Lower leg skin (tissue), 4 donors: ENCODE results near the gene DDX41. TPM values are rescaled to one million over a fixed set of nuclear protein-coding genes. Genes with fewer than 3 reads are reported as not detected.

Source experiments
- DNase-seq, 2 donors: peaks; one replicate each; pipeline ENCODE4 v3.0.0-alpha.2; 2019; ENCODE audit warnings: low spot score in 2 of 2
- H3K4me3 ChIP-seq: fragments of 200-600 bp; sonication (generic); 2 replicates; pipeline ENCODE4 v1.5.1; 2017; ENCODE audit warnings: mild to moderate bottlenecking, low read depth; ENCODE audit not compliant: poor library complexity, severe bottlenecking
- CTCF ChIP-seq, 3 donors: fragments of 450-650 bp; IDR thresholded peaks; one replicate each; pipeline ENCODE4 v1.5.1; 2016; ENCODE audit warnings: antibody characterized with exemption in 3 of 3, mild to moderate bottlenecking in 3 of 3, moderate library complexity in 2 of 3
- POLR2A ChIP-seq, 2 donors: fragments of 450-650 bp; IDR thresholded peaks; one replicate each; pipeline ENCODE4 v1.6.1; 2016 to 2017; ENCODE audit warnings: antibody characterized with exemption in 2 of 2, mild to moderate bottlenecking in 1 of 2, moderate library complexity in 1 of 2
- WGBS, 2 donors: methylation state at CpG; one replicate each; pipeline ENCODE4 v1.1.5; 2018; 5-methylcytosine and 5-hydroxymethylcytosine counted together
- intact Hi-C: fragments of 100-400 bp; cut with DNase I; formaldehyde crosslinking; loops from one replicate; pipeline ENCODE4 v1.15.0; 2023; ENCODE audit warnings: low total_unique reads
- total RNA-seq, 4 donors: library from RNA; depleted of rRNA; stranded (reverse); fragments of >200 nt; gene quantifications; one replicate each; pipeline ENCODE4 v1.1.0, GENCODE V29; 2016

The DDX41 gene
- total RNA-seq, 4 donors from 2014 or later, result 70.7 to 108 (median 88.6) TPM

GRCh38 chr5:177478711-177479646 lies 37.8 kb downstream of the DDX41 start:
- WGBS, 2 donors, result 30 to 31% methylated on average over 18 of the region's 18 CpGs
- no peak for TF ChIP-seq POLR2A (IDR thresholded peaks at IDR 0.05)
- no peak for TF ChIP-seq CTCF (IDR thresholded peaks at IDR 0.05)
- intact Hi-C loops, result no loop called here
- H3K4me3 ChIP-seq, result no peak overlapping the region
- peak; percentile 86 to 96 for DNase-seq

DNA sequence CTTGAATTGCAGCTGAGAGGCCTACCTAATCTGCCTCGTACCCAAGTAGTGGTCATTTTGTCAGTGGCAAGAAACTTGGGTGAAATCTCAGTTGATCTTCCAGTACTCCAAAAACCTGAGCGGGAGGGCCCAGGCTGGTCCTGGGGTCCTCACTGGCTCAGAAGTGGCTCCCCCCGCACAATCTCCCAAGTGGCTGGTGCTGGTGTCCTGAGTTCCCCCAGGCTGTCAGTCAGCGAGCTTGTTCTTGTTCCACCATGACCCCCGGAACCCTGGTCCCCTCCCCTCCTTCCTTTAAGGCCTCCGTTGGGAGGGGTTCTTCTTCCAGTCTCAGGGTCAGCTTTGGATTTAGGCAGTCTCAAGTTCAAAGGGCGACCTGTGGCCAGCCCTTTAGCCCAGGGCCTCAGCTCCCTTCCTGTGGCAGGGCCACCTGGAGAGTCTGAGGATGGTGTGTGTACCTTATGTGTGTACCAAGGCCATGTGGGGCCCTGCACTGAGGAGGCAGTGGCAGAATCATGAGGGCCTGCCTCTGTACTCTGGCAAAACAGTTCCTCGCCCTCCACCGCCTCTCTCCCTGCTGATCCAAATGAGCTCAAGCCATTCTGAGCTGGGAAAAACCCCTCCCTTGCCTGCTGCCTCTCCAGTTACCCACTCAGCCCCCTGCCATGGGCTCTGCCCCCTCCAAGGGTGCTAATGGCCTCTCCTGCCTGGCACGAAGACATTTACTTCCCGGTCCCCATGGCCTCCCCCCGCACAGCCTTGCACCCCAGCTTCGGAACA lies 38.9 kb downstream of the DDX41 start:
- 97% methylated on average over 13 of the region's 13 CpGs for WGBS, 2 donors
- no peak for TF ChIP-seq CTCF (IDR thresholded peaks at IDR 0.05)
- TF ChIP-seq POLR2A (IDR thresholded peaks at IDR 0.05), result no peak
- DNase-seq, result no peak
- no peak overlapping the region for H3K4me3 ChIP-seq
- intact Hi-C loops, result no loop called here

DNA sequence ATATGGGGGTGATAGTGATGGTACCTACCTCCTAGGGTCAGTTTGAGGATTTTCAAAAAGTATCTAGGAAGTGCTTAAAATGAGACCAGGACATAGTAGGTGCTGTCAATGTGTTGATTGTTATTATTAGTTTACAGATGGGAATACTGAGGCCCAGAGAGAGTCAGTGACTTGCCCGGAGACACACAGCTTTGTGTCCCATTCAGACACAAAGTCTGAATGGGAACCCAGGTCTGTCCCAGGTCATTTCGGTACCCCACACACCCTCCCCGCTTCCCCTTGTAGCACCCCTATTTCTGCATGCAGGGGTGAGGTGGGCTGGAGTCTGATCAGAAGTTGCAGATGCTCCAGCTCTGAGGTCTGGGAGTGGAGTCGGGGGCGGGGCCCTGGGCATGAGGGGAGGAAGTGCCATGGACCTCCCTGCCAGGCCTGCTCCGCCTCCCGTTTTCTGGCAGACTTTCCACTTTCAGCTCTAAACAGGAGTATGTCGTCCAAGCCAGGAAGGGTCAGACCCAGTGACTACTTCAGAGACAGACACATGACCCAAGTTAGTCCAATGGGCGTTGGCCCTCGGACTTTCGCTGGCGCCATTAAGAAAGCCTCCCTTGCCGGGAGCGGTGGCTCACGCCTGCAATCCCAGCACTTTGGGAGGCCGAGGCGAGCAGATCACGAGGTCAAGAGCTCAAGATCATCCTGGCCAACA lies 40.1 kb downstream of the DDX41 start:
- no peak overlapping the region for H3K4me3 ChIP-seq
- 70 to 85% methylated on average over 15 to 18 of the region's 18 CpGs for WGBS, 2 donors
- intact Hi-C loops, result no loop called here
- peak in 1 of 2 donors; percentile 72 for DNase-seq
- TF ChIP-seq POLR2A (IDR thresholded peaks at IDR 0.05), result no peak
- TF ChIP-seq CTCF (IDR thresholded peaks at IDR 0.05), result no peak

- DNase-seq, result no peak
- H3K4me3 ChIP-seq, result no peak overlapping the region
- intact Hi-C loops, result no loop called here
- 67 to 77% methylated on average over 8 of the region's 11 CpGs for WGBS, 2 donors
- no peak for TF ChIP-seq POLR2A (IDR thresholded peaks at IDR 0.05)
- TF ChIP-seq CTCF (IDR thresholded peaks at IDR 0.05), result no peak
Measured at GRCh38 chr5:177475563-177476427, 41.0 kb downstream of the DDX41 start.
